HepG2 (cell line): ENCODE data around the gene ZBED1. TPM values are rescaled to one million over a fixed set of nuclear protein-coding genes. Genes with fewer than 3 reads are reported as not detected.

ENCODE experiments used
- ARID5B ChIP-seq: IDR thresholded peaks from 2 replicates; pipeline ENCODE4 v1.4.0; 2020; ENCODE audit warnings: mild to moderate bottlenecking, missing genetic modification reagents
- GATAD2A ChIP-seq: IDR thresholded peaks from 2 replicates; pipeline ENCODE4 v1.6.1; 2016
- HMG20A ChIP-seq: IDR thresholded peaks from 2 replicates; pipeline ENCODE4 v1.6.1; 2016; ENCODE audit warnings: borderline replicate concordance
- KAT7 ChIP-seq: IDR thresholded peaks from 2 replicates; pipeline ENCODE4 v1.6.1; 2018; ENCODE audit warnings: borderline replicate concordance, missing compliant biosample characterization
- MXD4 ChIP-seq: IDR thresholded peaks from 2 replicates; pipeline ENCODE4 v1.6.1; 2016; ENCODE audit warnings: mild to moderate bottlenecking, missing biosample characterization, missing genetic modification reagents
- SP2 ChIP-seq: sonication (generic); formaldehyde crosslinking; IDR thresholded peaks from 2 replicates; pipeline ENCODE4 v1.5.1; 2020; ENCODE audit warnings: mild to moderate bottlenecking, missing genetic modification reagents
- ZBTB2 ChIP-seq: sonication (generic); formaldehyde crosslinking; IDR thresholded peaks from 2 replicates; pipeline ENCODE4 v1.8.0; 2022; ENCODE audit warnings: low read depth, missing genetic modification reagents
- ZMAT5 ChIP-seq: sonication (generic); formaldehyde crosslinking; IDR thresholded peaks from 2 replicates; pipeline ENCODE4 v1.5.0; 2020; ENCODE audit warnings: mild to moderate bottlenecking, low read depth, missing genetic modification reagents, borderline replicate concordance
- ZNF441 ChIP-seq: sonication (generic); formaldehyde crosslinking; IDR thresholded peaks from 2 replicates; pipeline ENCODE4 v1.7.0; 2021; ENCODE audit warnings: missing genetic modification reagents, borderline replicate concordance
- ZNF570 ChIP-seq: sonication (generic); formaldehyde crosslinking; IDR thresholded peaks from 2 replicates; pipeline ENCODE4 v1.4.0; 2020; ENCODE audit warnings: mild to moderate bottlenecking, missing genetic modification reagents, borderline replicate concordance
- ZNF687 ChIP-seq: sonication (generic); formaldehyde crosslinking; IDR thresholded peaks from 2 replicates; pipeline ENCODE4 v1.5.1; 2020; ENCODE audit warnings: mild to moderate bottlenecking, missing genetic modification reagents, moderate library complexity
- ZNF703 ChIP-seq: sonication (generic); formaldehyde crosslinking; IDR thresholded peaks from 2 replicates; pipeline ENCODE4 v1.5.1; 2020; ENCODE audit warnings: missing genetic modification reagents, mild to moderate bottlenecking, moderate library complexity, borderline replicate concordance
- ZNF792 ChIP-seq: IDR thresholded peaks from 2 replicates; pipeline ENCODE4 v1.6.1; 2016
- ZNF800 ChIP-seq: sonication (generic); formaldehyde crosslinking; IDR thresholded peaks from 2 replicates; pipeline ENCODE4 v1.4.0; 2020; ENCODE audit warnings: missing genetic modification reagents
- polyA plus RNA-seq, 8 experiments: library from polyadenylated mRNA; depleted of rRNA in 3 of 8; stranded (reverse) in 7 of 8; unstranded in 1 of 8; fragments of >200 nt; fragmentation: Illumina TruSeq in 4 of 8; extraction: Trizol in 4 of 8; gene quantifications; 2 replicates each; pipeline versions ENCODE4 v1.2.1 to v1.2.3, GENCODE V29; 2011 to 2016; ENCODE audit warnings: low read depth in 4 of 8, missing spikeins in 1 of 8, mixed read lengths in 1 of 8; ENCODE audit not compliant: insufficient read depth in 1 of 8
- total RNA-seq, 5 experiments: library from RNA; depleted of rRNA; stranded (reverse); fragments of >200 nt; fragmentation: Illumina TruSeq; extraction: Trizol; gene quantifications; 2 replicates each; pipeline ENCODE4 v1.2.3, GENCODE V29; 2016; ENCODE audit warnings: low read depth in 1 of 5

ZBED1 gene
- total and polyA plus RNA-seq, 2 of the 13 experiments (the other 11 are each of a cell fraction or from before 2014, with no cell fraction given), result 20.0 to 29.8 TPM

GRCh38 chrX:2497961-2498780 lies 2.6 kb downstream of the ZBED1 start (continued):
- TF ChIP-seq ZNF792 (peak; percentile 61; the same call in 1 of the 2 replicates), ZBTB2 (CRISPR knock-in tag) (no peak), ARID5B (peak; percentile 88), ZNF703 (no peak), ZMAT5 (CRISPR knock-in tag) (no peak), HMG20A (CRISPR knock-in tag) (peak; percentile 70; the same call in 1 of the 2 replicates), ZNF800 (CRISPR knock-in tag) (0 out of 2 replicates have a peak, but pooled peaks have one; percentile 1), GATAD2A (CRISPR knock-in tag) (peak; percentile 92), MXD4 (CRISPR knock-in tag) (peak; percentile 55; the same call in 1 of the 2 replicates), KAT7 (CRISPR knock-in tag) (peak; percentile 65; the same call in 1 of the 2 replicates), ZNF687 (CRISPR knock-in tag) (no peak), ZNF441 (CRISPR knock-in tag) (0 out of 2 replicates have a peak, but pooled peaks have one; percentile 50), ZNF570 (no peak), SP2 (CRISPR knock-in tag) (no peak)
